Natural killer cell (primary cell): ENCODE results near the gene TMEM145. TPM values are rescaled to one million over a fixed set of nuclear protein-coding genes. Genes with fewer than 3 reads are reported as not detected.

ENCODE experiments used
- ATAC-seq, 3 donors: fragments of 150-1000 bp in 2 of 3; fragments of 200-7000 bp in 1 of 3; cut with Tn5 transposase; 1 replicate in 1 of 3; 2 replicates in 2 of 3; pipeline ENCODE4 v1.10.0; 2021; ENCODE audit warnings: mild to moderate bottlenecking in 2 of 3, moderate library complexity in 2 of 3
- DNase-seq, 2 donors: peaks; one replicate each; pipeline versions ENCODE4 v3.0.0 to v3.0.0-alpha.2; 2013 to 2021; ENCODE audit warnings: mixed read lengths in 1 of 2
- H3K27ac ChIP-seq: one replicate; pipeline ENCODE4 v1.5.1; 2013; ENCODE audit warnings: mild to moderate bottlenecking, low read length
- H3K27me3 ChIP-seq: one replicate; pipeline ENCODE4 v1.6.1; 2013; ENCODE audit warnings: low read length; ENCODE audit not compliant: control insufficient read depth, insufficient read depth
- H3K36me3 ChIP-seq: one replicate; pipeline ENCODE4 v1.6.1; 2013; ENCODE audit warnings: low read length; ENCODE audit not compliant: control insufficient read depth, insufficient read depth
- H3K4me1 ChIP-seq: one replicate; pipeline ENCODE4 v1.6.1; 2013; ENCODE audit warnings: low read length; ENCODE audit not compliant: control insufficient read depth, insufficient read depth
- H3K4me3 ChIP-seq: one replicate; pipeline ENCODE4 v1.5.1; 2013; ENCODE audit warnings: low read length
- H3K9me3 ChIP-seq: one replicate; pipeline ENCODE4 v1.6.1; 2013; ENCODE audit warnings: low read length; ENCODE audit not compliant: control insufficient read depth, insufficient read depth
- H3K27ac Mint-ChIP-seq, 2 donors: one replicate each; pipeline ENCODE4 v1.8.0; 2022; ENCODE audit warnings: mild to moderate bottlenecking in 2 of 2, mixed read lengths in 2 of 2, moderate library complexity in 1 of 2
- H3K27me3 Mint-ChIP-seq, 2 donors: one replicate each; pipeline ENCODE4 v1.8.0; 2022; ENCODE audit warnings: low read depth in 2 of 2, mixed read lengths in 2 of 2
- H3K36me3 Mint-ChIP-seq: one replicate; pipeline ENCODE4 v1.8.0; 2022; ENCODE audit warnings: mixed read lengths
- H3K4me1 Mint-ChIP-seq, 2 donors: one replicate each; pipeline ENCODE4 v1.8.0; 2022; ENCODE audit warnings: mixed read lengths in 2 of 2
- H3K4me3 Mint-ChIP-seq: one replicate; pipeline ENCODE4 v1.8.0; 2022; ENCODE audit warnings: mild to moderate bottlenecking, moderate library complexity, mixed read lengths
- H3K9me3 Mint-ChIP-seq, 2 donors: one replicate each; pipeline ENCODE4 v1.8.0; 2022; ENCODE audit warnings: mixed read lengths in 2 of 2
- WGBS: methylation state at CpG from one replicate; pipeline ENCODE4 v1.1.7; 2013; ENCODE audit warnings: missing lambda C conversion rate; ENCODE audit not compliant: insufficient coverage; 5-methylcytosine and 5-hydroxymethylcytosine counted together
- intact Hi-C: fragments of 100-400 bp; cut with micrococcal nuclease; formaldehyde crosslinking; loops from one replicate; pipeline ENCODE4 v1.14.2; 2022
- total RNA-seq, 4 donors: library from RNA; stranded (reverse); fragments of 120-200 nt in 1 of 4; gene quantifications; one replicate each; pipeline versions ENCODE4 v1.2.3 to v1.2.4, GENCODE V29; 2013 to 2022
- TF ChIP-seq, protein P1 (sequence below): fragments of 200-600 bp; IDR thresholded peaks from one replicate; pipeline ENCODE4 v1.8.0; 2022; ENCODE audit warnings: antibody characterized with exemption

The TMEM145 gene
- total RNA-seq, 3 donors from 2014 or later (not counting 1 experiment from before 2014, with no cell fraction given) = not detected

DNA sequence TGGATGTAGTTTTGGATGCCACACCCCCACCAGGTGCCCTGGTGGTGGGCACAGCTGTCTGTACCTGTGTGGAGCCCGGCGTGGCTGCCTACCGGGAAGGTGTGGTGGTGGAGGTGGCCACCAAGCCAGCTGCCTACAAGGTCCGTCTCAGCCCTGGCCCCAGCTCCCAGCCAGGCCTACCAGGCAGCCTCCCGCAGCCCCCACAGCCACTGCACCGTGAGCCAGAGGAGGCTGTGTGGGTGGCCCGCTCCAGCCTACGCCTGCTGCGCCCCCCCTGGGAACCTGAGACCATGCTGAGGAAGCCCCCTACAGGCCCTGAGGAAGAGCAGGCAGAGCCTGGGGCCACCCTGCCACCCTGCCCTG lies 40.6 kb upstream of the TMEM145 start:
- Mint-ChIP-seq H3K36me3 (no peaks in the 10 kb centered on the region), H3K4me3 (no peak overlapping the region), H3K4me1 (peaks cover 16 to 19% of the 10 kb centered on the region in 2 donors), H3K27me3 (no peaks in the 10 kb centered on the region), H3K27ac (no peak overlapping the region), H3K9me3 (no peaks in the 10 kb centered on the region)
- ATAC-seq = no peak
- intact Hi-C loops = no loop called here
- TF ChIP-seq, protein P1, sequence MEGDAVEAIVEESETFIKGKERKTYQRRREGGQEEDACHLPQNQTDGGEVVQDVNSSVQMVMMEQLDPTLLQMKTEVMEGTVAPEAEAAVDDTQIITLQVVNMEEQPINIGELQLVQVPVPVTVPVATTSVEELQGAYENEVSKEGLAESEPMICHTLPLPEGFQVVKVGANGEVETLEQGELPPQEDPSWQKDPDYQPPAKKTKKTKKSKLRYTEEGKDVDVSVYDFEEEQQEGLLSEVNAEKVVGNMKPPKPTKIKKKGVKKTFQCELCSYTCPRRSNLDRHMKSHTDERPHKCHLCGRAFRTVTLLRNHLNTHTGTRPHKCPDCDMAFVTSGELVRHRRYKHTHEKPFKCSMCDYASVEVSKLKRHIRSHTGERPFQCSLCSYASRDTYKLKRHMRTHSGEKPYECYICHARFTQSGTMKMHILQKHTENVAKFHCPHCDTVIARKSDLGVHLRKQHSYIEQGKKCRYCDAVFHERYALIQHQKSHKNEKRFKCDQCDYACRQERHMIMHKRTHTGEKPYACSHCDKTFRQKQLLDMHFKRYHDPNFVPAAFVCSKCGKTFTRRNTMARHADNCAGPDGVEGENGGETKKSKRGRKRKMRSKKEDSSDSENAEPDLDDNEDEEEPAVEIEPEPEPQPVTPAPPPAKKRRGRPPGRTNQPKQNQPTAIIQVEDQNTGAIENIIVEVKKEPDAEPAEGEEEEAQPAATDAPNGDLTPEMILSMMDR = no peak
- DNase-seq = peak in 1 of 2 donors; percentile 15
- H3K27me3 ChIP-seq = no peaks in the 10 kb centered on the region
- H3K4me3 ChIP-seq = no peak overlapping the region
- H3K36me3 ChIP-seq = peaks cover 32% of the 10 kb centered on the region
- H3K27ac ChIP-seq = no peak overlapping the region
- 88% methylated on average over 9 of the region's 9 CpGs for WGBS
- no peaks in the 10 kb centered on the region for H3K9me3 ChIP-seq
- peaks cover 45% of the 10 kb centered on the region for H3K4me1 ChIP-seq

DNA sequence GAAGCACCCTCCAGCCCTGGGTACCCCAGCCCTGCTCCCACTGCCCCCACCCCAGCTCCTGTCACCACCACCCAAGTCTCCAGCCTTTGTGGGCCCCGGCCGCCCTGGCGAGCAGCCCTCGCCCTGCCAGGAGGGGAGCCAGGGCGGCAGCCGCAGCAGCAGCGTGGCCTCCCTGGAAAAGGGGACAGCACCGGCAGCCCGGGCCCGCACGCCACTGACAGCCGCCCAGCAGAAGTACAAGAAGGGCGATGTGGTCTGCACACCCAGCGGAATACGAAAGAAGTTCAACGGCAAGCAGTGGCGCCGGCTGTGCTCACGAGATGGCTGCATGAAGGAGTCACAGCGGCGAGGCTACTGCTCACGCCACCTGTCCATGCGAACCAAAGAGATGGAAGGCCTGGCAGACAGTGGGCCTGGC lies 40.1 kb upstream of the TMEM145 start:
- Histone ChIP-seq H3K9me3 (no peaks in the 10 kb centered on the region), H3K4me3 (no peak overlapping the region), H3K27me3 (no peaks in the 10 kb centered on the region), H3K27ac (no peak overlapping the region), H3K36me3 (peaks cover 32% of the 10 kb centered on the region), H3K4me1 (peaks cover 41% of the 10 kb centered on the region)
- no peaks in the 10 kb centered on the region for H3K27me3 Mint-ChIP-seq
- ATAC-seq (no peak), DNase-seq (no peak)
- H3K4me3 Mint-ChIP-seq = no peak overlapping the region
- TF ChIP-seq, protein P1 = no peak
- WGBS = 98% methylated on average over 23 of the region's 23 CpGs
- peaks cover 16 to 19% of the 10 kb centered on the region in 2 donors for H3K4me1 Mint-ChIP-seq
- intact Hi-C loops = no loop called here
- H3K27ac Mint-ChIP-seq = no peak overlapping the region
- H3K36me3 Mint-ChIP-seq = no peaks in the 10 kb centered on the region
- H3K9me3 Mint-ChIP-seq = no peaks in the 10 kb centered on the region

DNA sequence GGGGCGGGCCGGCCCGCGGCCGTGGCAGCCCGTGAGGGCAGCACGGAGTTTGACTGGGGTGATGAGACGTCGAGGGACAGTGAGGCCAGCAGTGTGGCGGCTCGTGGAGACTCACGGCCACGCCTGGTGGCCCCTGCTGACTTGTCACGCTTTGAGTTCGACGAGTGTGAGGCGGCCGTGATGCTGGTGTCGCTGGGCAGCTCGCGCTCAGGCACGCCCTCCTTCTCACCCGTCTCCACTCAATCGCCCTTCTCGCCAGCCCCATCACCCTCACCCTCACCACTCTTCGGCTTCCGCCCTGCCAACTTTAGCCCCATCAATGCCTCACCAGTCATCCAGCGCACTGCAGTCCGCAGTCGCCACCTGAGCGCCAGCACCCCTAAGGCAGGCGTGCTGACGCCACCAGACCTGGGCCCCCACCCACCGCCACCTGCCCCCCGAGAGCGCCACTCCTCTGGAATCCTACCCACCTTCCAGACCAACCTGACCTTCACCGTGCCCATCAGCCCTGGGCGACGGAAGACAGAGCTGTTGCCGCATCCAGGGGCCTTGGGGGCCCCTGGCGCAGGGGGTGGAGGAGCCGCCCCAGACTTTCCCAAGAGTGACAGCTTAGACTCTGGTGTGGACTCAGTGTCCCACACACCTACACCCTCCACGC lies 39.6 kb upstream of the TMEM145 start:
- DNase-seq = no peak
- no peaks in the 10 kb centered on the region for H3K36me3 Mint-ChIP-seq
- Histone ChIP-seq H3K27ac (no peak overlapping the region), H3K36me3 (peaks cover 32% of the 10 kb centered on the region), H3K4me3 (no peak overlapping the region), H3K27me3 (no peaks in the 10 kb centered on the region), H3K9me3 (no peaks in the 10 kb centered on the region), H3K4me1 (peaks cover 45% of the 10 kb centered on the region)
- no peak overlapping the region for H3K4me3 Mint-ChIP-seq
- peak overlapping the region in 1 of 2 donors; percentile 48 for H3K27ac Mint-ChIP-seq
- H3K9me3 Mint-ChIP-seq = no peaks in the 10 kb centered on the region
- 97% methylated on average over 43 of the region's 43 CpGs for WGBS
- ATAC-seq = no peak
- H3K27me3 Mint-ChIP-seq = no peaks in the 10 kb centered on the region
- peaks cover 21 to 24% of the 10 kb centered on the region in 2 donors for H3K4me1 Mint-ChIP-seq
- intact Hi-C loops = no loop called here
- TF ChIP-seq, protein P1 = no peak
